COLO668 (cell line): ENCODE data around the gene CYBB.

Experiments used
- DNase-seq: peaks from one replicate; lab custom pipeline; 2025; ENCODE audit not compliant: unreplicated experiment; lab: John Stamatoyannopoulos, UW

Gene CYBB

DNA sequence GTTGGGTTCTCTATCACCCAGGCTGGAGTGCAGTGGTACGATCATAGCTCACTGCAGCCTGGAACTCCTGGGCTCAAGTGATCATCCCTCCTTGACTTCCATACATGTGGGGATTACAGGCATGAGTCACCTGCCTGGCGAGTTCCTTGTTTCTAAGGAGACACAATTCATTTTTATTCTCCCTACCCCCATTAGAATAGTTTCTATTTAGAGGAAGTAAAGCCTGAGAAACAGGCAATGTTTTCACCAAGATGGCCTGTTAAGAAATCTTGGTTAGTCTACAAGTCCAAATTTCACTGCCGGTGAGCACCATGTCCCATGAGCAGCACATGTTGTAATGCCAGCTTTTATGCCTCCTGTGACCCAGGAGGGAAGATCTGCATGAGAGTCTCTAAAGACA is 5.7 kb downstream of the CYBB start:
- DNase-seq: no peak

GRCh38 chrX:37786624-37787422 is 7.0 kb downstream of the CYBB start:
- no peak for DNase-seq

- DNase-seq: no peak
Measured at GRCh38 chrX:37787423-37787869, 7.6 kb downstream of the CYBB start.

DNA sequence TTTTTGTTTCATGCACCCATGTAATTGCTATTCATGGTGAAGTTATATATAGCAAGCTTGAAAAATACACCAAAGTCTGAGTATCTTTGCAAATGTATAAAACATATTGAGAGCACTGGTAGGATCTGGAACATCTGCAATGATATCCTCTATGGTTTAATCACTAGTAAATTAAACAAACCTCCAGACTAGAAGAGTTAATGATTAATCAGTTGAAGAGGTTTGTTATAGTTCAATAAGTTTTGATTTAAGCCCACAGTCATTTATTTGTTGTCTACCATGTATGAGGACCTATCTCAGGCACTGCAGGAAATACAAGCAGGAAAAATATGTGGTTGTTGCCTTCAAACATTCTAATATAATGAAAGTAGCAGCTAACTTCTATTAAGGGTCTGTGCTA is 16.5 kb downstream of the CYBB start:
- DNase-seq: no peak

- no peak for DNase-seq
Measured at GRCh38 chrX:37796805-37797204, 16.9 kb downstream of the CYBB start.

GRCh38 chrX:37799936-37800335 is 20.1 kb downstream of the CYBB start:
- DNase-seq: no peak

- no peak for DNase-seq
Measured at GRCh38 chrX:37800717-37801116, 20.9 kb downstream of the CYBB start.

DNA sequence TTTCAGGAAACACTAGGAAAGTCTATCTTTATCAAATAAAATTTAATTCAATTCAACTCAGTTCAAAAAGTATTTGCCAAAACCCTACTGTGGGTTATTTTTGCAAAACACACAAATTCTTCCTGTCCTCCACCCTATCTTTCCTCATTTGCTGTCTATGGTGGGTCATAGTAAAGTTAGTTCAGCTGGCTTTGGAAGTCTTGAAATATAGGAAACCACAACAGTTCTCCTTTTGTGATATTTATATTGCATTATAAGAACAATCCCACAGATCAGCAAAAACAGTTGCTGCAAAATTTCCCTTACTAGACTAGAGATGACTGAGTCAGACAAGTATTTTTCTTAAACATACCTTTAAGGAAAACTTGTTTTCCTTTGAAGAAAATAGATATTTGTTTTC is 22.2 kb downstream of the CYBB start:
- DNase-seq: no peak

GRCh38 chrX:37803057-37803456 is 23.2 kb downstream of the CYBB start:
- DNase-seq: no peak

- DNase-seq: no peak
Measured at GRCh38 chrX:37809970-37810369, 30.1 kb downstream of the CYBB start.

DNA sequence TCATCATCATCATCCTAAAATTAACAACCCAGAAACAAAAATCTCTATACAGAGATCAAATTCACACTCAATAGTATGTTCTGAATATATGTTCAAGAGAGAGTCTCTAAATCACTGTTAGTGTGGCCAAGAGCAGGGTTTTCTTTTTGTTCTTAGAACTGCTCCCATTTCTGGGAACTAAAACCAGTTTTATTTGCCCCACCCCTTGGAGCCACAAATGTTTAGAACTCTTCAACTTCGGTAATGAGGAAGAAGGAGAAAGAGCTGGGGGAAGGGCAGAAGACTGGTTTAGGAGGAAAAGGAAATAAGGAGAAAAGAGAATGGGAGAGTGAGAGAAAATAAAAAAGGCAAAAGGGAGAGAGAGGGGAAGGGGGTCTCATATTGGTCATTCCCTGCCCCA is 32.3 kb downstream of the CYBB start:
- DNase-seq: no peak

DNA sequence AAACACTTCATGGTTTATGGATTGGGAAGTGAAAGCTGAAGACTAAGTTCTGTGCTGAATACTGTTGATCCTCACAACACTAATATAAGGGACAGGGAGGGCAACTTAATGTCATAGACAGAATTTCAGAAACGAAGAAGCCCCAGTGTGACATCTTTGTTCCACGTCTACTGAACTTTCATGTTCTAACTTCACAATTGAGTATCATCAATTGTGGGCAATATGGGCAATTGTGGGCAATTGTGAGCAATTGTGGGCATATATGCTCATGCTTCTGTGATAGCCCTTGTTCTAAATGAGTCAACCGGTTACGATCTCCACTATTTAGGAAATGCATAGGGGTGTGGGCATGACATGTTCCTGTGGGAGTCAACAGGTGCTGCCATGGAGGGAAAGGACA is 33.7 kb downstream of the CYBB start:
- no peak for DNase-seq

GRCh38 chrX:37815366-37815765 is 35.5 kb downstream of the CYBB start:
- no peak for DNase-seq

DNA sequence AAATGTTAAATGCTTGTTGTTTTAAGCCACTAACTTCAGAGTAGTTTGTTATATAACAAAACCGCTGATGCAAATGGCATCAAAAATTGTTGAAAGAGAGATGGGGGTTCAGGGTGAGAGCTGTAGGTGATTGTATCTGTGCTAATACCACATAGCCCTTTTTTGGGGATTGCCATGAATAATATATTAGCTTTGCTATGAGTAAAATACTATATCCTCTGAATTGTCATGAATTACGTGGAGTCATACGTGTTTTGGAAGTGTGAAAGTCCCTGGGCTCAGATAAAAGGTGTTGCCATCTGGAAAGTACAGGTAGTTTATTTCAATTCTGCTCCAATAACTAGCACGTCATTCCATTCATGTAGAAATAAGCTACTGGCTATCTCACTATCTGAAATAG is 36.9 kb downstream of the CYBB start:
- DNase-seq: no peak

DNA sequence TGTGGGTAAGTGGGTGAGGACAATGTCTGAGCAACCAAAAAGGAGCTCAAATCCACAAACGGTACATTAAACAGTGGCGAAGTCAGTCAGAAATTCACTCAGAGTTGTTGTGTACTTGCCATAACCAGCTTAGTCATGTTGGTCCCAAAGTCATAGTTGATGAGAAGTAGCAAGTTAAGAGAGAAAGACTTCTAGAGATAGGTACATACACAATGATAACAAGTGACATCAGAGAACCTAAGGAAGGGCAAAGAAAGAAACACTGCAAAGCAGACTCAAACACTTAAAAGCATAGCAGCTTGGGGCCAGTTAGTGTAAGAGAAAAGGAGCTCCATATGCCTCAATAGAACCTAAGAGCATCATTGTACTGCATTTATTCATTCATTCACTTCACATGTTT is 37.3 kb downstream of the CYBB start:
- DNase-seq: no peak

- no peak for DNase-seq
Measured at GRCh38 chrX:37817579-37817978, 37.7 kb downstream of the CYBB start.

GRCh38 chrX:37818031-37818430 is 38.2 kb downstream of the CYBB start:
- DNase-seq: no peak

- no peak for DNase-seq
Measured at GRCh38 chrX:37820646-37821045, 40.8 kb downstream of the CYBB start.

DNA sequence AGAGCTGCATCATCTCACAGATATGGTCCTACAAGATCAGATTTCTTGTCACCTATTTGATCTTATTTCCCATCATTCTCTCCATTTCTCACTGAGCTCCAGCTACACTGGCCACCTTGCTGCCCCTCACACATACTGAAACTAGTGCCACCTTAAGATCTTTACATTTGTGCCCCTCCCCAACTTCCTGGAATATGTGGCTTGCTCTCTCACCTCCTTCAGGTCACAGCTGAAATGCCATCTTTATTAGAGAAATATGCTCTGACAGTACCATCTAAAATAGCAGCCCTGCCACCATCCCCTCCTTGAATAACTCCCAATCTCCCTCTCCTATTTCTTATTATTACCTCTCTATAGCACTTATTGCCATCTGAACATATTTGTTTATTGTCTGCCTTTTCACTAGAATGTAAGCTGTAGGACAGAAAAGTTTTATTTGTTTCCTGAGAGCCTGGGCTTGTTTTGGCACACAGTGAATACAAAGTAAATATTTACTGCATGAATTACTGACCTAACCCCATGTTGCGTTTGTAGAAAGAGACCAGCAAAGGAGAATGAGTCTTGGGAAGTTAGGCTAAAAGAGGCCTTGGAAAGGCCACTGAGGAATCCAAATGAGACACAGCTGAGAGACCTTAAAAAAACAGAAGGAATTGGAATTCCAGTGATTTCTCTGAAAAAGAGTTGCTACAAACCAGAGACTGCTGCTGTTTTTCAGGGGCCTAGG is 44.8 kb downstream of the CYBB start:
- no peak for DNase-seq

GRCh38 chrX:37825215-37825842 is 45.5 kb downstream of the CYBB start:
- peak; percentile 40 for DNase-seq

GRCh38 chrX:37829721-37830120 is 49.9 kb downstream of the CYBB start:
- DNase-seq: no peak

DNA sequence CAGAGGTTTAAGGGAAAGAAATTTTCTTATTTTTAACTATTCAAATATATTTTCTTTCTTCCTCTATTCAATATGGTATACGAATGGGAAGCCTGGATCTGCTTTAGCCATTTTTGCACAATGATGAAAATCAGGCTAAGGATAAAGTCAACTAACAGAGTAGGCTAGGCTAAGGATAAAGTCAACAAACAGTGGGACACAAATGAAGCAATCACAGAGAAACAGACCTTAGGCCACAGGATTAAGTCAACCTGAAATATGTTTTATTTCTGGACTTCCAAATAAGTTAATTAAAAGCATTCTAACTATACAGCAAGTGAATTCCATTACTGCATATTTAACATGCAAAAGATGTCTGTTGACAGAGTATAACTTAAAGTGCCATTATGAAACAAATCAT is 50.5 kb downstream of the CYBB start:
- DNase-seq: no peak
